Measurements from ENCODE around the gene NRAS. TPM values are rescaled to one million over a fixed set of nuclear protein-coding genes. Genes with fewer than 3 reads are reported as not detected.

The NRAS gene
- total RNA-seq, 6 experiments from 2014 or later = 10.4 to 24.5 (median 16.3) TPM

- intact Hi-C loops (cut with DNase I) = no loop called here
- peaks cover 0 to 2% (median under 1%) of the 10 kb centered on the region in 4 donors for H3K4me1 ChIP-seq
- ATAC-seq (no peak), DNase-seq (no peak)
- peaks cover 0 to 72% (median 43%) of the 10 kb centered on the region in 4 donors for H3K36me3 ChIP-seq
- H3K4me3 ChIP-seq = no peak overlapping the region
- no peaks in the 10 kb centered on the region for H3K9me3 ChIP-seq
- WGBS (ENCODE audit: insufficient coverage, low coverage, low lambda C conversion rate, missing lambda C conversion rate) = 90% methylated on average over 1 of the region's 1 CpG
- no peak overlapping the region for H3K27ac ChIP-seq
- H3K27me3 ChIP-seq = no peaks in the 10 kb centered on the region
- no peak for TF ChIP-seq POLR2A (IDR thresholded peaks at IDR 0.05)
- no peak for TF ChIP-seq CTCF (IDR thresholded peaks at IDR 0.05)
These were observed 18.9 kb upstream of the NRAS start for GRCh38 chr1:114735479-114735878.

- WGBS (ENCODE audit: insufficient coverage, low coverage, low lambda C conversion rate, missing lambda C conversion rate) = 46% methylated on average over 1 of the region's 1 CpG
- H3K27me3 ChIP-seq = no peaks in the 10 kb centered on the region
- H3K27ac ChIP-seq = peak overlapping the region in 1 of 3 donors; percentile 4
- no peak overlapping the region for H3K4me3 ChIP-seq
- TF ChIP-seq CTCF (IDR thresholded peaks at IDR 0.05) = no peak
- no peak for TF ChIP-seq POLR2A (IDR thresholded peaks at IDR 0.05)
- peaks cover 0 to 89% (median 28%) of the 10 kb centered on the region in 4 donors for H3K36me3 ChIP-seq
- peaks cover 0 to 14% (median 4%) of the 10 kb centered on the region in 4 donors for H3K4me1 ChIP-seq
- ATAC-seq = peak in 2 of 4 donors; percentile 37 to 75
- intact Hi-C loops (cut with DNase I) = no loop called here
- H3K9me3 ChIP-seq = no peaks in the 10 kb centered on the region
- DNase-seq = peak in 1 of 3 donors; percentile 64
These were observed 13.2 kb upstream of the NRAS start for GRCh38 chr1:114729782-114730181.

- H3K9me3 ChIP-seq = no peaks in the 10 kb centered on the region
- ATAC-seq (no peak), DNase-seq (no peak)
- H3K27ac ChIP-seq = no peak overlapping the region
- intact Hi-C loops (cut with DNase I) = no loop called here
- H3K27me3 ChIP-seq = no peaks in the 10 kb centered on the region
- TF ChIP-seq CTCF (IDR thresholded peaks at IDR 0.05) (no peak), POLR2A (IDR thresholded peaks at IDR 0.05) (no peak)
- WGBS (ENCODE audit: insufficient coverage, low coverage, low lambda C conversion rate, missing lambda C conversion rate) = 68% methylated on average over 2 of the region's 2 CpGs
- H3K36me3 ChIP-seq = peaks cover 0 to 89% (median 28%) of the 10 kb centered on the region in 4 donors
- H3K4me3 ChIP-seq = no peak overlapping the region
- peaks cover 0 to 14% (median 4%) of the 10 kb centered on the region in 4 donors for H3K4me1 ChIP-seq
These were observed 12.0 kb upstream of the NRAS start for GRCh38 chr1:114728553-114728952.

GRCh38 chr1:114725230-114725629, 8.7 kb upstream of the NRAS start:
- no peak overlapping the region for H3K27ac ChIP-seq
- 69% methylated on average over 1 of the region's 1 CpG for WGBS (ENCODE audit: insufficient coverage, low coverage, low lambda C conversion rate, missing lambda C conversion rate)
- no peak for ATAC-seq
- TF ChIP-seq CTCF (IDR thresholded peaks at IDR 0.05) (no peak), POLR2A (IDR thresholded peaks at IDR 0.05) (no peak)
- peaks cover 0 to 18% (median 7%) of the 10 kb centered on the region in 4 donors for H3K4me1 ChIP-seq
- H3K36me3 ChIP-seq = peaks cover 0 to 78% (median 21%) of the 10 kb centered on the region in 4 donors
- intact Hi-C loops (cut with DNase I) = no loop called here
- H3K9me3 ChIP-seq = no peaks in the 10 kb centered on the region
- no peak for DNase-seq
- H3K4me3 ChIP-seq = no peak overlapping the region
- no peaks in the 10 kb centered on the region for H3K27me3 ChIP-seq

GRCh38 chr1:114723915-114724314, 7.3 kb upstream of the NRAS start:
- H3K36me3 ChIP-seq = peaks cover 0 to 83% (median 24%) of the 10 kb centered on the region in 4 donors
- H3K27ac ChIP-seq = no peak overlapping the region
- peaks cover 0 to 19% (median 9%) of the 10 kb centered on the region in 4 donors for H3K4me1 ChIP-seq
- intact Hi-C loops (cut with DNase I) = no loop called here
- no peak for DNase-seq
- no peaks in the 10 kb centered on the region for H3K27me3 ChIP-seq
- 88% methylated on average over 1 of the region's 1 CpG for WGBS (ENCODE audit: insufficient coverage, low coverage, low lambda C conversion rate, missing lambda C conversion rate)
- no peaks in the 10 kb centered on the region for H3K9me3 ChIP-seq
- TF ChIP-seq CTCF (IDR thresholded peaks at IDR 0.05) (no peak), POLR2A (IDR thresholded peaks at IDR 0.05) (no peak)
- no peak for ATAC-seq
- no peak overlapping the region for H3K4me3 ChIP-seq

Measured in right lobe of liver (tissue), 6 donors.